Measurements from ENCODE around the gene KLHDC10. TPM values are rescaled to one million over a fixed set of nuclear protein-coding genes. Genes with fewer than 3 reads are reported as not detected.

The KLHDC10 gene
- total RNA-seq, 1 experiment from 2014 or later = 37.5 TPM

Other genes starting within 250 kb of the KLHDC10 start
- gene UBE2H, start 117.6 kb upstream of the KLHDC10 start, total RNA-seq (2021) = 28.8 and 35.2 TPM in 2 replicates
- 34.1 and 40.7 TPM in 2 replicates for gene ZC3HC1, start 19.2 kb upstream of the KLHDC10 start, total RNA-seq (2021)
- 45.8 and 46.7 TPM in 2 replicates for gene TMEM209, start 134.9 kb downstream of the KLHDC10 start, total RNA-seq (2021)
- gene SSMEM1, start 137.3 kb downstream of the KLHDC10 start, total RNA-seq (2021) = not detected in 2 replicates
- 0.26 and 0.43 TPM in 2 replicates for gene CPA2, start 196.3 kb downstream of the KLHDC10 start, total RNA-seq (2021)
- gene CPA4, start 222.6 kb downstream of the KLHDC10 start, total RNA-seq (2021) = 0.35 TPM in 1 of 2 replicates, not detected in the other